H1 (cell line): Measurements from ENCODE around the gene HEXIM2. TPM values are rescaled to one million over a fixed set of nuclear protein-coding genes. Genes with fewer than 3 reads are reported as not detected.
A peak's percentile ranks its signal among the peaks of the same experiment; 100 is the strongest.

Source experiments
- CTCF ChIA-PET: fragments of 300-600 bp; sonication (Branson Sonifier 250); formaldehyde crosslinking; loops from one replicate; lab custom pipeline; 2021; ENCODE audit not compliant: partially characterized antibody; lab: Charles Lee
- POLR2A ChIA-PET: fragments of 300-600 bp; sonication (Branson Sonifier 250); formaldehyde crosslinking; loops from one replicate; lab custom pipeline; 2021; ENCODE audit warnings: inconsistent platforms; ENCODE audit not compliant: partially characterized antibody; lab: Charles Lee
- DNase-seq, 2 experiments: peaks; one replicate each; pipeline versions ENCODE4 v3.0.0 to v3.0.0-alpha.2; 2010 to 2022; ENCODE audit warnings: low spot score in 2 of 2, low read depth in 1 of 2, mixed read lengths in 1 of 2
- FAIRE-seq: peaks from 2 replicates; lab custom pipeline; 2011; peaks lifted over from hg19 to GRCh38; lab: Jason Lieb, UNC
- H2AFZ ChIP-seq: 2 replicates; pipeline ENCODE4 v1.8.1; 2012; ENCODE audit warnings: low read length, inconsistent platforms
- H2AK5ac ChIP-seq: 2 replicates; pipeline ENCODE4 v1.6.1; 2013; ENCODE audit warnings: low read depth, low read length
- H2BK120ac ChIP-seq: replicated peaks from 2 replicates; pipeline ENCODE3; 2013; ENCODE audit warnings: low read depth, low read length, inconsistent platforms
- H2BK12ac ChIP-seq: 2 replicates; pipeline ENCODE4 v1.6.1; 2013; ENCODE audit warnings: low read depth, low read length
- H2BK15ac ChIP-seq: 2 replicates; pipeline ENCODE4 v1.6.1; 2013; ENCODE audit warnings: low read length
- H2BK20ac ChIP-seq: 2 replicates; pipeline ENCODE4 v1.6.1; 2013; ENCODE audit warnings: low read length
- H2BK5ac ChIP-seq: 2 replicates; pipeline ENCODE4 v1.6.1; 2013; ENCODE audit warnings: low read depth, low read length
- H3K14ac ChIP-seq: 2 replicates; pipeline ENCODE4 v1.6.1; 2013; ENCODE audit warnings: inconsistent platforms; ENCODE audit not compliant: insufficient read length
- H3K18ac ChIP-seq: 2 replicates; pipeline ENCODE4 v1.6.1; 2013; ENCODE audit warnings: low read length; ENCODE audit errors: extremely low read depth
- H3K23ac ChIP-seq: 2 replicates; pipeline ENCODE4 v1.6.1; 2013; ENCODE audit warnings: inconsistent platforms; ENCODE audit not compliant: insufficient read length
- H3K23me2 ChIP-seq: 2 replicates; pipeline ENCODE4 v1.6.1; 2013; ENCODE audit warnings: low read depth, low read length
- H3K27ac ChIP-seq: 2 replicates; pipeline ENCODE4 v1.6.1; 2011; ENCODE audit warnings: low read depth, low read length, inconsistent platforms
- H3K27me3 ChIP-seq, 4 experiments: replicated peaks in 1 of 4; 1 replicate in 1 of 4; 2 replicates in 3 of 4; pipeline versions ENCODE4 v1.6.1 to v1.8.1; 2011 to 2013; ENCODE audit warnings: low read length in 3 of 4, mild to moderate bottlenecking in 3 of 4, inconsistent platforms in 2 of 4, mixed read lengths in 2 of 4, moderate library complexity in 1 of 4; ENCODE audit not compliant: control insufficient read depth in 3 of 4, insufficient read depth in 3 of 4; ENCODE audit errors: extremely low read depth in 1 of 4
- H3K36me3 ChIP-seq, 4 experiments: 2 replicates each; pipeline versions ENCODE4 v1.6.1 to v1.8.1; 2011 to 2013; ENCODE audit warnings: mild to moderate bottlenecking in 4 of 4, low read length in 3 of 4, moderate library complexity in 2 of 4, control low read depth in 1 of 4, inconsistent platforms in 1 of 4; ENCODE audit not compliant: insufficient read depth in 4 of 4, control insufficient read depth in 2 of 4
- H3K4ac ChIP-seq: replicated peaks from 2 replicates; pipeline ENCODE3; 2013; ENCODE audit warnings: low read length, low read depth, mixed read lengths, inconsistent platforms; ENCODE audit not compliant: insufficient read length
- H3K4me1 ChIP-seq, 4 experiments: replicated peaks in 1 of 4; 1 replicate in 1 of 4; 2 replicates in 3 of 4; pipeline versions ENCODE4 v1.6.1 to v1.8.1; 2011 to 2013; ENCODE audit warnings: low read length in 3 of 4, inconsistent platforms in 2 of 4, mixed read lengths in 1 of 4; ENCODE audit not compliant: insufficient read depth in 4 of 4, control insufficient read depth in 3 of 4
- H3K4me2 ChIP-seq, 2 experiments: 2 replicates each; pipeline versions ENCODE4 v1.6.1 to v1.8.1; 2011 to 2013; ENCODE audit warnings: low read depth in 2 of 2, low read length in 2 of 2, control low read depth in 1 of 2, inconsistent platforms in 1 of 2, mild to moderate bottlenecking in 1 of 2; ENCODE audit not compliant: insufficient read depth in 1 of 2
- H3K4me3 ChIP-seq, 4 experiments: fragments of 200-600, 300-600 bp in 1 of 4; sonication (generic), shearing (Covaris generic), sonication (Bioruptor Twin) in 1 of 4; 2 replicates each; pipeline versions ENCODE4 v1.5.1 to v1.8.1; 2011 to 2016; ENCODE audit warnings: low read length in 4 of 4, low read depth in 3 of 4, control low read depth in 2 of 4, inconsistent platforms in 2 of 4, mild to moderate bottlenecking in 2 of 4, mixed read lengths in 1 of 4, moderate library complexity in 1 of 4; ENCODE audit not compliant: insufficient read depth in 2 of 4; ENCODE audit errors: extremely low read depth in 1 of 4
- H3K56ac ChIP-seq: replicated peaks from 2 replicates; pipeline ENCODE3; 2013; ENCODE audit warnings: low read depth, mild to moderate bottlenecking, mixed read lengths, low read length, inconsistent platforms; ENCODE audit not compliant: insufficient read length
- H3K79me1 ChIP-seq: 2 replicates; pipeline ENCODE4 v1.6.1; 2013; ENCODE audit warnings: low read depth, low read length, control low read depth
- H3K79me2 ChIP-seq, 2 experiments: 2 replicates each; pipeline versions ENCODE4 v1.6.1 to v1.8.1; 2012 to 2013; ENCODE audit warnings: low read length in 2 of 2, mild to moderate bottlenecking in 2 of 2, inconsistent platforms in 1 of 2; ENCODE audit not compliant: insufficient read depth in 2 of 2, control insufficient read depth in 1 of 2
- H3K9ac ChIP-seq, 4 experiments: replicated peaks in 1 of 4; 1 replicate in 1 of 4; 2 replicates in 3 of 4; pipeline versions ENCODE4 v1.6.1 to v1.8.1; 2011 to 2013; ENCODE audit warnings: low read depth in 3 of 4, low read length in 3 of 4, control low read depth in 2 of 4, mild to moderate bottlenecking in 2 of 4, moderate library complexity in 2 of 4, inconsistent platforms in 1 of 4; ENCODE audit errors: extremely low read depth in 1 of 4
- H3K9me3 ChIP-seq, 2 experiments: 2 replicates each; pipeline versions ENCODE4 v1.6.1 to v1.8.1; 2012 to 2013; ENCODE audit warnings: mild to moderate bottlenecking in 2 of 2, moderate library complexity in 2 of 2, control low read depth in 1 of 2, inconsistent platforms in 1 of 2, low read depth in 1 of 2, low read length in 1 of 2, mixed read lengths in 1 of 2; ENCODE audit not compliant: insufficient read depth in 2 of 2
- H4K20me1 ChIP-seq, 2 experiments: replicated peaks in 1 of 2; 2 replicates each; pipeline versions ENCODE3 to v1.8.1; 2011 to 2013; ENCODE audit warnings: inconsistent platforms in 2 of 2, low read length in 2 of 2, mild to moderate bottlenecking in 1 of 2; ENCODE audit not compliant: insufficient read depth in 2 of 2, control insufficient read depth in 1 of 2
- H4K5ac ChIP-seq: 2 replicates; pipeline ENCODE4 v1.6.1; 2013; ENCODE audit warnings: low read length, low read depth, mixed read lengths, inconsistent platforms; ENCODE audit not compliant: insufficient read length
- H4K8ac ChIP-seq: 2 replicates; pipeline ENCODE4 v1.8.0; 2013; ENCODE audit warnings: mild to moderate bottlenecking, moderate library complexity, low read length, inconsistent platforms; ENCODE audit not compliant: insufficient read depth; ENCODE audit errors: extremely low read depth
- H4K91ac ChIP-seq: replicated peaks from 2 replicates; pipeline ENCODE3; 2013; ENCODE audit warnings: low read length, mixed read lengths, inconsistent platforms; ENCODE audit not compliant: insufficient read length
- CHD2 ChIP-seq: IDR thresholded peaks from 2 replicates; pipeline ENCODE4 v1.6.1; 2012; ENCODE audit warnings: low read length, improper control_type of control experiment
- MAX ChIP-seq: IDR thresholded peaks from 2 replicates; pipeline ENCODE4 v1.6.1; 2012; ENCODE audit warnings: inconsistent platforms
- RBBP5 ChIP-seq: IDR thresholded peaks from 2 replicates; pipeline ENCODE4 v1.7.1; 2012; ENCODE audit warnings: low read depth, mild to moderate bottlenecking, inconsistent platforms, low read length, moderate library complexity, borderline replicate concordance
- SIRT6 ChIP-seq: IDR thresholded peaks from one replicate; pipeline ENCODE4 v1.7.1; 2012; ENCODE audit warnings: low read length, inconsistent platforms
- YY1 ChIP-seq: IDR thresholded peaks from 2 replicates; pipeline ENCODE4 v1.6.1; 2011; ENCODE audit warnings: low read depth, mild to moderate bottlenecking, low read length
- WGBS, 2 experiments: shearing (Covaris generic) in 1 of 2; methylation state at CpG; one replicate each; pipeline versions ENCODE4 v1.1.6 to v1.1.7; 2013 to 2015; ENCODE audit warnings: low lambda C conversion rate in 2 of 2, mixed read lengths in 2 of 2, inconsistent platforms in 1 of 2, low coverage in 1 of 2, missing lambda C conversion rate in 1 of 2; ENCODE audit not compliant: insufficient replicate concordance in 2 of 2, insufficient coverage in 1 of 2, insufficient read length in 1 of 2; ENCODE audit errors: extremely low coverage in 1 of 2, missing lambda C conversion rate in 1 of 2; 5-methylcytosine and 5-hydroxymethylcytosine counted together
- long read RNA-seq, 2 experiments: library from RNA in 1 of 2; library from capped mRNA in 1 of 2; stranded (forward); transcript quantifications; one replicate each; pipeline ENCODE4 v2.0.0, GENCODE V29; 2021; ENCODE audit warnings: inconsistent platforms in 1 of 2
- polyA minus RNA-seq, 3 experiments: library from RNA; depleted of rRNA, polyadenylated mRNA; stranded (reverse); fragments of >200 nt; gene quantifications; 1 replicate in 2 of 3; 2 replicates in 1 of 3; pipeline ENCODE4 v1.2.3, GENCODE V29; 2011
- polyA plus RNA-seq, 7 experiments: library from polyadenylated mRNA; depleted of rRNA in 3 of 7; stranded (reverse) in 5 of 7; unstranded in 2 of 7; fragments of >200 nt in 5 of 7; fragments of 200-250 nt in 2 of 7; gene quantifications; 1 replicate in 5 of 7; 2 replicates in 1 of 7; 4 replicates in 1 of 7; pipeline versions ENCODE4 v1.2.1 to v1.2.3, GENCODE V29; 2011 to 2013; ENCODE audit warnings: missing spikeins in 2 of 7, mixed read lengths in 2 of 7
- total RNA-seq: library from RNA; stranded (reverse); fragmentation: NEBNext Ultra II Directional; extraction: Animal tissue kit (Norgen Biotek cat#: 25700); gene quantifications from 2 replicates; pipeline ENCODE4 v1.2.1, GENCODE V29; 2021

HEXIM2 gene
- total RNA-seq: 13.2 and 13.9 TPM in 2 replicates
- 7.5 and 10.6 TPM in 2 replicates for polyA plus RNA-seq (2011; rRNA removed)
- 11.8 TPM for polyA plus RNA-seq (2011; cell fraction: cytosol; rRNA removed)
- 9.0 TPM for polyA plus RNA-seq (2011; cell fraction: nucleus; rRNA removed)
- 7.8 to 13.6 TPM (median 12.5 TPM) in 4 replicates for polyA plus RNA-seq (2012, experiment 1 of 2)
- 13.0 TPM for polyA plus RNA-seq (2012, experiment 2 of 2)
- 4.2 TPM for polyA plus RNA-seq (2013, experiment 1 of 2)
- 4.1 TPM for polyA plus RNA-seq (2013, experiment 2 of 2)
- polyA minus RNA-seq (2011; rRNA and poly(A)+ RNA removed): 5.9 and 6.0 TPM in 2 replicates
- polyA minus RNA-seq (2011; cell fraction: cytosol; rRNA and poly(A)+ RNA removed): 5.0 TPM
- polyA minus RNA-seq (2011; cell fraction: nucleus; rRNA and poly(A)+ RNA removed): 5.5 TPM
- long read RNA-seq, experiment 1, partial matches to known transcripts: 0 of 4 reads
- long read RNA-seq, experiment 1, other reads (novel, unspliced or antisense): 2 of 4 reads
- long read RNA-seq, experiment 2, transcript HEXIM2-207 (3 exons, 1,246 nt): major isoform, 7 of 27 reads
- long read RNA-seq, experiment 2, transcript HEXIM2-204 (4 exons, 796 nt): minor isoform, 6 of 27 reads
- long read RNA-seq, experiment 2, partial matches to known transcripts: 0 of 27 reads
- long read RNA-seq, experiment 2, other reads (novel, unspliced or antisense): 8 of 27 reads

DNA sequence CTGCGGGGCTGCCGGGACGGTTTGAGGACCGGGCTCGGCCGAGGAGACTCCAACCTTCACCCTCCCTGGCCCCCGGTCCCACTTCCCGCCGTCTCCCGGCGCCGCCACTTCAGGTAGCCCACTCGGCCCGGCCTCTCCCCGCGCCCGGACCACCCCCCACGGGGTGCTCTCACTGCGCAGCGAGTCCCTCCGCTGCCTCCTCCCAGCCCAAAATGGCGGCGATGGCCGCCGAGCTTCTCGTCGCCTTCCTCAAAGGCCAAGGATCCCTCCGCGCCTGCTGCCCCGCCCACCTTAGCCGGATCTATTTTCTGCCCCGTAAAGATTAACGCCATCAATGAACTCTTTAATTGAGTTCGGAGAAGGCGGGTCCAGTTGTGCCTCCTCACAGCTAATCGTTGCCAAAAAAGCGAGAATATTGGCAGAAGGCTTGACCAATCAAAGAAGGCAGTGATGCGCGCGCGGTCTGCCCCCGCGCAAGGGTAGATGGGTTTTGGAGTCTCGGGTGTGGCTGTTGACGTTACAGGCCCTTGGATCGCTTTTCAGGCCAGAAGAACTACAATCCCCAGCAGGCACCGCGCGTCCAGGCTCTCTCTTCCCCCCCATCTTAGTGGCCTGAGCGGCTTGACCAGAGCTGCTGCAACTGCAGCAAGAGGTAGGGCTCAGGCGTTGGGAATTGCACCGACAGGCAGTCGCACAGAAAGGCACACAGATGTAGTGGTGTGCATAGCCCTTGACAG lies at the start of gene HEXIM2:
HEXIM2 (plus strand) TSS at position 588 of the 737 bp plus-strand sequence. CDS start 919 bp downstream, outside the sequence.
- ChIA-PET POLR2A (interaction anchor here (0.6 to 26.8 kb wide), 34 partner anchors 6 to 1032 kb away, joined by 3 to 1076 read pairs (median 6); partner anchors contain the start of genes ACBD4, DCAKD, EFTUD2 and HEXIM1), CTCF (interaction anchor here (0.6 to 11.5 kb wide), 17 partner anchors 9 to 81 kb away, joined by 3 to 115 read pairs (median 4); partner anchors contain the start of genes ACBD4 and HEXIM1)
- peak within 1 kb of the TSS; percentile 98 for H3K56ac ChIP-seq
- H3K4me2 ChIP-seq: peak within 1 kb of the TSS; percentile 81 to 84
- FAIRE-seq (peak; percentile 65), DNase-seq (peak; percentile 99)
- no peaks in the 10 kb centered on the region for H3K36me3 ChIP-seq
- H2AFZ ChIP-seq: 0 out of 2 replicates have a peak within 1 kb of the TSS, but pooled peaks have one; percentile 4
- H4K5ac ChIP-seq: peak within 1 kb of the TSS; percentile 95
- peaks cover 0 to 6% of the 10 kb centered on the region in 2 experiments; a peak in 2 of 4 replicates for H3K79me2 ChIP-seq
- H2BK12ac ChIP-seq: peak within 1 kb of the TSS; percentile 81
- peak within 1 kb of the TSS; percentile 66 for H3K14ac ChIP-seq
- H3K4me1 ChIP-seq: peaks cover 0 to 9% (median 3%) of the 10 kb centered on the region in 4 experiments; a peak in 3 of 7 replicates
- 2% methylated on average over 53 of the region's 53 CpGs; no CpG with 5 or more reads in 1 of the 2 experiments for WGBS, 2 experiments
- H3K18ac ChIP-seq: peak within 1 kb of the TSS; percentile 99
- H2AK5ac ChIP-seq: peak within 1 kb of the TSS; percentile 71; the same call in 1 of the 2 replicates
- no peaks in the 10 kb centered on the region for H4K20me1 ChIP-seq
- 0 out of 2 replicates have a peak within 1 kb of the TSS, but pooled peaks have one; percentile 15 for H2BK20ac ChIP-seq
- H3K27me3 ChIP-seq: no peaks in the 10 kb centered on the region
- peak within 1 kb of the TSS; percentile 100 for H4K8ac ChIP-seq
- H3K9me3 ChIP-seq: no peaks in the 10 kb centered on the region
- peak within 1 kb of the TSS; percentile 97 for H4K91ac ChIP-seq
- H3K79me1 ChIP-seq: no peaks in the 10 kb centered on the region
- H2BK15ac ChIP-seq: peak within 1 kb of the TSS; percentile 1; the same call in 1 of the 2 replicates
- H2BK120ac ChIP-seq: peak within 1 kb of the TSS; percentile 70
- H3K23ac ChIP-seq: no peak within 1 kb of the TSS
- peak within 1 kb of the TSS; percentile 99 for H3K27ac ChIP-seq
- H3K23me2 ChIP-seq: peaks cover 6% of the 10 kb centered on the region
- H2BK5ac ChIP-seq: peak within 1 kb of the TSS; percentile 99
- peak within 1 kb of the TSS; percentile 98 to 100 (median 99) for H3K9ac ChIP-seq
- peak within 1 kb of the TSS; percentile 73 to 97 (median 88) for H3K4me3 ChIP-seq
- H3K4ac ChIP-seq: peak within 1 kb of the TSS; percentile 98
- TF ChIP-seq CHD2 (peak; percentile 97), MAX (peak; percentile 36), SIRT6 (no peak), RBBP5 (no peak; the same call in 1 of the 2 replicates), YY1 (peak; percentile 99)
